HG02938 (cell line): ENCODE results near the gene ANKRD45.
"Not testable (repeated sequence)": the region's sequence is repeated elsewhere in the genome, so short reads cannot be mapped to it uniquely, and the experiment has no call there.

ENCODE experiments used
- ATAC-seq: cut with Tn5 transposase; IDR thresholded peaks from one replicate; pipeline ENCODE4 v1.9.1; 2021; ENCODE audit warnings: mild to moderate bottlenecking, moderate library complexity; ENCODE audit not compliant: unreplicated experiment

The ANKRD45 gene

GRCh38 chr1:173573596-173573995 lies 96.1 kb downstream of the ANKRD45 start:
- no peak for ATAC-seq

GRCh38 chr1:173572201-173572873 lies 97.3 kb downstream of the ANKRD45 start:
- no peak for ATAC-seq

GRCh38 chr1:173570370-173571007 lies 99.2 kb downstream of the ANKRD45 start:
- peak; percentile 75 for ATAC-seq

DNA sequence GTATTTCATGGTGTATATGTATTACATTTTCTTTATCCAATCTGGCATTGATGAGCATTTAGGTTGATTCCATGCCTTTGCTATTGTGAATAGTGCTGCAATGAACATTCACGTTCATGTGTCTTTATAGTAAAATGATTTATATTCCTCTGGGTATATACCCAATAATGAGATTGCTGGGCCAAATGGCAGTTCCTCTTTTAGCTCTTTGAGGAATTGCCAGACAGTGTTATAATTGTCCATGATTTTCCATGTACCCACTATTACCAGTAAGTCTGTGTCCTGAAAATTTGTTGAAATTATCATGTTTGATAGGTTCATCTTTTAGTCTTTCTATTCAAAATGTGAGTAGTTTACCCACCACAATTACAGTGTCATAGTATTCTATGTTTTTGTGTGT lies 101.2 kb downstream of the ANKRD45 start:
- no peak for ATAC-seq

GRCh38 chr1:173563846-173564245 lies 105.8 kb downstream of the ANKRD45 start:
- ATAC-seq, result not testable (repeated sequence)

- ATAC-seq, result no peak
Observed at GRCh38 chr1:173562813-173563212, 106.8 kb downstream of the ANKRD45 start.

DNA sequence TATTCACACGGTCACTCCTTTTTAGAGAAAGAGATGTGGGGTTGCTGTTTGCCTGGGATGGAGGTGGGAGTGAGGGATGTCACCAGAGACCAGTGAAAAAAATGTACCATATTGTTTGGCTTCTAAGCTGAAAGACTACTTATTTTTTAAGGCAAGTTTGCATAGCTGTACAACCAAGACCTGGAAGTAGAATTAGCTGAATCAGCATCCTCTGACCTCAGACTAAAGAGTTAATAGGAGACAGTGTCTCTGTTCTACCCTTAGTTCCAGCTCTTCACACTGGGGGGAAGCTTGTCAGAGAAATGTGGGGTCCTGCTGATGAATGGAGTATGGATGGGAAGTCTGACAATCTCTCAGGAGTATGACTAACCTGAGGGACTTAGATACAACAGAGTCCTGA lies 108.4 kb downstream of the ANKRD45 start:
- no peak for ATAC-seq

DNA sequence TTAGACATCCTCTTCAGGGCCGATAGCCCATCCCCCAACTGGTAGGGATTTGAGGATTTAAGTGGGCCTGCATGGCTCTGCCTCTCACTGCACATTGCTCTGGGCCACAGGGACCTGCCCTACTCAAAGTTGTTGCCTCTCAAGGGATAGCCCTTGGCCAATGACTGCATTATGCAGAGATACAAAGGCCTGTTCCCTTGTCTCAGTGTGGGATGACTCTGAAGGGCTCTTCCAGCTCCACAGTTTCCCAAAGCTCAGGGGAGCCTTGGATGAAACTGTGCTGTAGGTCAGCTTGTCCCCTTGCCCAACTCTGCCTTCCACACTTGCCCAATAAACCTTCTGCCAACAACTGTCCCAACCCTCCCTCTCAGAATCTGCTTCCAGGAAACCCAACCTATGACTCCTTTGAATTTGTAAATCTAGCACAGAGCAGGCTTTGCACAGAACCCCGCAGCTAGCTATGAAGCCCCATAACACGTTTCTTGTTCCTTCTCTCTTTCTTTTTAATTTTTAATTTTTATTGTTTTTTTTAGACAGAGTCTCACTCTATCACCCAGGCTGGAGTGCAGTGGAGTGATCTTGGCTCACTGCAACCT lies 109.3 kb downstream of the ANKRD45 start:
- ATAC-seq, result no peak
